ENCODE data around the gene PRDM2.

PRDM2 gene

GRCh38 chr1:13661539-13661938, 38.4 kb upstream of the PRDM2 start:
- TF ChIP-seq CTCF (IDR thresholded peaks at IDR 0.05; ENCODE audit: low read length): no peak
- TF ChIP-seq EZH2 (IDR thresholded peaks at IDR 0.05; ENCODE audit: borderline replicate concordance, low read length): no peak
- Histone ChIP-seq H3K9me3 (ENCODE audit: low read length) (no peaks in the 10 kb centered on the region), H4K20me1 (ENCODE audit: insufficient read depth, low read length) (no peaks in the 10 kb centered on the region), H3K9me2 (ENCODE audit: low read depth, low read length) (no peaks in the 10 kb centered on the region), H3K79me2 (ENCODE audit: insufficient read depth, low read length) (no peaks in the 10 kb centered on the region), H2AFZ (ENCODE audit: low read length) (no peak overlapping the region), H3K4me2 (ENCODE audit: low read length) (no peak overlapping the region), H3F3A (ENCODE audit: insufficient read depth, low read length) (no peaks in the 10 kb centered on the region), H3K9ac (ENCODE audit: low read length) (no peak overlapping the region), H3K27me3 (ENCODE audit: insufficient read depth, low read length) (no peaks in the 10 kb centered on the region), H3K27ac (ENCODE audit: low read depth, low read length, poor library complexity, severe bottlenecking) (no peak overlapping the region), H3K4me3 (ENCODE audit: low read depth, low read length, poor library complexity, severe bottlenecking) (no peak overlapping the region), H3K36me3 (ENCODE audit: insufficient read depth, low read length) (no peaks in the 10 kb centered on the region), H3K4me1 (ENCODE audit: insufficient read depth, low read length, severe bottlenecking) (peaks cover 42% of the 10 kb centered on the region)

- Histone ChIP-seq H3K79me2 (ENCODE audit: insufficient read depth, low read length) (no peaks in the 10 kb centered on the region), H2AFZ (ENCODE audit: low read length) (no peak overlapping the region), H3K36me3 (ENCODE audit: insufficient read depth, low read length) (no peaks in the 10 kb centered on the region), H3K9me3 (ENCODE audit: low read length) (no peaks in the 10 kb centered on the region), H4K20me1 (ENCODE audit: insufficient read depth, low read length) (no peaks in the 10 kb centered on the region), H3K27ac (ENCODE audit: low read depth, low read length, poor library complexity, severe bottlenecking) (no peak overlapping the region), H3K9me2 (ENCODE audit: low read depth, low read length) (no peaks in the 10 kb centered on the region), H3K4me3 (ENCODE audit: low read depth, low read length, poor library complexity, severe bottlenecking) (no peak overlapping the region), H3K9ac (ENCODE audit: low read length) (no peak overlapping the region), H3K4me2 (ENCODE audit: low read length) (no peak overlapping the region), H3F3A (ENCODE audit: insufficient read depth, low read length) (no peaks in the 10 kb centered on the region), H3K4me1 (ENCODE audit: insufficient read depth, low read length, severe bottlenecking) (peaks cover 52% of the 10 kb centered on the region), H3K27me3 (ENCODE audit: insufficient read depth, low read length) (no peaks in the 10 kb centered on the region)
- TF ChIP-seq EZH2 (IDR thresholded peaks at IDR 0.05; ENCODE audit: borderline replicate concordance, low read length) (no peak), CTCF (IDR thresholded peaks at IDR 0.05; ENCODE audit: low read length) (no peak)
These were observed 37.5 kb upstream of the PRDM2 start for GRCh38 chr1:13662493-13662892.

- no peak overlapping the region for H3K4me2 ChIP-seq (ENCODE audit: low read length)
- no peak overlapping the region for H3K27ac ChIP-seq (ENCODE audit: low read depth, low read length, poor library complexity, severe bottlenecking)
- peaks cover 60% of the 10 kb centered on the region for H3K4me1 ChIP-seq (ENCODE audit: insufficient read depth, low read length, severe bottlenecking)
- H3F3A ChIP-seq (ENCODE audit: insufficient read depth, low read length): no peaks in the 10 kb centered on the region
- H3K9ac ChIP-seq (ENCODE audit: low read length): no peak overlapping the region
- peak; percentile 40; the same call in 1 of the 2 replicates for TF ChIP-seq CTCF (IDR thresholded peaks at IDR 0.05; ENCODE audit: low read length)
- TF ChIP-seq EZH2 (IDR thresholded peaks at IDR 0.05; ENCODE audit: borderline replicate concordance, low read length): no peak
- H3K36me3 ChIP-seq (ENCODE audit: insufficient read depth, low read length): no peaks in the 10 kb centered on the region
- H3K79me2 ChIP-seq (ENCODE audit: insufficient read depth, low read length): no peaks in the 10 kb centered on the region
- no peak overlapping the region for H2AFZ ChIP-seq (ENCODE audit: low read length)
- H3K4me3 ChIP-seq (ENCODE audit: low read depth, low read length, poor library complexity, severe bottlenecking): no peak overlapping the region
- H3K9me3 ChIP-seq (ENCODE audit: low read length): no peaks in the 10 kb centered on the region
- H3K9me2 ChIP-seq (ENCODE audit: low read depth, low read length): no peaks in the 10 kb centered on the region
- no peaks in the 10 kb centered on the region for H4K20me1 ChIP-seq (ENCODE audit: insufficient read depth, low read length)
- no peaks in the 10 kb centered on the region for H3K27me3 ChIP-seq (ENCODE audit: insufficient read depth, low read length)
These were observed 36.0 kb upstream of the PRDM2 start for GRCh38 chr1:13663969-13664368.

Data from OCI-LY1 (cell line).